Duodenal mucosa (tissue), 2 donors: Measurements from ENCODE around the gene ASB2.

Experiments used
- H3K27ac ChIP-seq: one replicate; pipeline ENCODE4 v1.7.0; 2013; ENCODE audit warnings: low read depth, low read length
- H3K27me3 ChIP-seq, 2 donors: one replicate each; pipeline ENCODE4 v1.7.0; 2013; ENCODE audit warnings: low read length in 2 of 2, control low read depth in 1 of 2; ENCODE audit not compliant: insufficient read depth in 2 of 2, control insufficient read depth in 1 of 2
- H3K36me3 ChIP-seq, 2 donors: one replicate each; pipeline ENCODE4 v1.7.0; 2013; ENCODE audit warnings: low read length in 2 of 2, control low read depth in 1 of 2; ENCODE audit not compliant: insufficient read depth in 2 of 2, control insufficient read depth in 1 of 2
- H3K4me1 ChIP-seq, 2 donors: one replicate each; pipeline ENCODE4 v1.7.0; 2013; ENCODE audit warnings: low read length in 2 of 2, control low read depth in 1 of 2; ENCODE audit not compliant: insufficient read depth in 2 of 2, control insufficient read depth in 1 of 2
- H3K4me3 ChIP-seq, 2 donors: one replicate each; pipeline ENCODE4 v1.7.0; 2013; ENCODE audit warnings: low read length in 2 of 2, low read depth in 1 of 2
- H3K9ac ChIP-seq, 2 donors: one replicate each; pipeline ENCODE4 v1.7.0; 2013; ENCODE audit warnings: low read length in 2 of 2, low read depth in 1 of 2
- H3K9me3 ChIP-seq, 2 donors: one replicate each; pipeline ENCODE4 v1.7.0; 2013; ENCODE audit warnings: low read length in 2 of 2, control low read depth in 1 of 2; ENCODE audit not compliant: control insufficient read depth in 1 of 2

Gene ASB2

DNA sequence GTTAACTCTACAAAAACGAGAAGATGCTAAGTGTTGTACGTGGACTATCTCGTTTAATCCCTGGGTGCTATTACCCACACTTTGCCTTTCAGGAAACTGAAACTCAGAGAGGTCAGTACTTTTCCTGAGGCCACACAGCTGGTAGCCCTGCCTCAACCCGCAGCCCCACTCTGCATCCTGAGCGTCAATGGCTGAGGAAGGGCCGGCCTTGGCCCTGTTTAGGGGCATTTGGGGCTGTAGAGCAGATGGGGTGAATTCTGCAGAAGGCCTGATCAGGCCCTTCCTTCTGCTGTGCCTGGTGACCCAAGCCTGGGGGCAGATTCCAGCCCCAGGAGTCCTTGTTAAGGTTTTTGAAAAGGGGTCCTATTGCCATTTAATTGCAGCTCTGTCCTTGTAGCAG, 17.0 kb upstream of the ASB2 start:
- no peak overlapping the region for H3K27ac ChIP-seq
- H3K36me3 ChIP-seq, result no peaks in the 10 kb centered on the region
- H3K9ac ChIP-seq, result no peak overlapping the region
- H3K9me3 ChIP-seq, result no peaks in the 10 kb centered on the region
- no peaks in the 10 kb centered on the region for H3K4me1 ChIP-seq
- no peaks in the 10 kb centered on the region for H3K27me3 ChIP-seq
- no peak overlapping the region for H3K4me3 ChIP-seq

DNA sequence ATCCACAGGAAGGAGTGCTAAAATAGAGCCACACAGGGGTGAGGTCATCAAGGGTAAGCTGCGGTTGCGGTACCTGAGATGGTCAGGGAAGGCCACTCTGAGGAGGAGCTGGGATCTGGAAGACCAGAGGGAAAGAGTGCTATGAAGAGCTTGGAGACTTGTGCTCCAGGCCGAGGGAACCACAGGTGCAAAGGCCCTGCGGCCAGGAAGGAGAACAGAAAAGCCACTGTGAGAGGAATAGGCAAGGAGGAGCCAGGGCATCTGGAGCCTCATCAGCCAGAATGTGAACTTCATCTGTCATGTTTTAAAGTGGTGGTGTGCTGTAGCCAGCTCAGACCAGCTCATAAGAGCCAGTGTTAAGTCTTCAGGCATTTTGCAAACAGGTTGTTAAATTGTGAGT, 15.3 kb upstream of the ASB2 start:
- Histone ChIP-seq H3K4me1 (no peaks in the 10 kb centered on the region), H3K36me3 (no peaks in the 10 kb centered on the region), H3K27ac (no peak overlapping the region), H3K27me3 (no peaks in the 10 kb centered on the region), H3K9me3 (no peaks in the 10 kb centered on the region), H3K9ac (no peak overlapping the region), H3K4me3 (no peak overlapping the region)

DNA sequence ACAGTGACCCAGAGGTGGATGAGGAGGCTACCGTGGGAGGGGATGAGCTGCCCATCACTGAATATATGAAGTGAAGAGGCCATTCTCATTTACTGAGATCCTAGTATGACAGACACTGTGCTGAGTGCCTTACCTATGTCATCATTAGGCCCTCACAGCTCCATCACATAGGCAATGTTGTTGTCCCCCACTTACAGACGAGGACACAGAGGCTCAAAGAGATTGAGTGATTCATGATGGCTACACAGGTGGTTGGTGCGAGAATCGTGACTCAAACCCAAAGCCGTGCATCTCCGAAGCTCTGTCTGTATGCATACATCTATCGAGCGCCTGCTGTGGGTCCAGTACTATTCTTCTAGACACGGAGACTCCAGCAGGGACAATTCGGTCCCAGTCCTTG, 14.8 kb upstream of the ASB2 start:
- Histone ChIP-seq H3K27ac (no peak overlapping the region), H3K36me3 (no peaks in the 10 kb centered on the region), H3K27me3 (no peaks in the 10 kb centered on the region), H3K9ac (no peak overlapping the region), H3K9me3 (no peaks in the 10 kb centered on the region), H3K4me1 (no peaks in the 10 kb centered on the region), H3K4me3 (no peak overlapping the region)

DNA sequence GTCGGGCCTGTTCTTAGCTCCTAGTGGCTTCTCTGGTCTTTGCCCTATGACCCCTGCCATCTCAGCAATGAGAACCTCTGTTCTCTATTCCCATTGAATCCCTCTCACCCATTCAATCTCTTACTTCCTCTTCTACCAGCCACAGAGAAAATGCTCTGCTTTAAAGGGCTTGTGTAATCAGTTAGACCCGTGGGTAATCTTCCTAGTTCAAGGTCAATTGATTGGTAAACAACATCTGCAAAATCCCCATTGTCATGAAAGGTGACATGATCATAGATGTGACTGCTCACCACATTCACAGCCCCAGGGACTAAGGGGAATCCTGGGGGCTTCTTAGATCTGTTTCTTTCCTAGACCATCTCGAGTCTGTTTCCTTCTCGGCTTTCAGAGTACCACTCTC, 13.6 kb upstream of the ASB2 start:
- H3K9me3 ChIP-seq, result no peaks in the 10 kb centered on the region
- no peak overlapping the region for H3K4me3 ChIP-seq
- H3K27ac ChIP-seq, result no peak overlapping the region
- H3K4me1 ChIP-seq, result peaks cover 0 to 2% of the 10 kb centered on the region in 2 donors
- no peak overlapping the region for H3K9ac ChIP-seq
- no peaks in the 10 kb centered on the region for H3K27me3 ChIP-seq
- H3K36me3 ChIP-seq, result no peaks in the 10 kb centered on the region

DNA sequence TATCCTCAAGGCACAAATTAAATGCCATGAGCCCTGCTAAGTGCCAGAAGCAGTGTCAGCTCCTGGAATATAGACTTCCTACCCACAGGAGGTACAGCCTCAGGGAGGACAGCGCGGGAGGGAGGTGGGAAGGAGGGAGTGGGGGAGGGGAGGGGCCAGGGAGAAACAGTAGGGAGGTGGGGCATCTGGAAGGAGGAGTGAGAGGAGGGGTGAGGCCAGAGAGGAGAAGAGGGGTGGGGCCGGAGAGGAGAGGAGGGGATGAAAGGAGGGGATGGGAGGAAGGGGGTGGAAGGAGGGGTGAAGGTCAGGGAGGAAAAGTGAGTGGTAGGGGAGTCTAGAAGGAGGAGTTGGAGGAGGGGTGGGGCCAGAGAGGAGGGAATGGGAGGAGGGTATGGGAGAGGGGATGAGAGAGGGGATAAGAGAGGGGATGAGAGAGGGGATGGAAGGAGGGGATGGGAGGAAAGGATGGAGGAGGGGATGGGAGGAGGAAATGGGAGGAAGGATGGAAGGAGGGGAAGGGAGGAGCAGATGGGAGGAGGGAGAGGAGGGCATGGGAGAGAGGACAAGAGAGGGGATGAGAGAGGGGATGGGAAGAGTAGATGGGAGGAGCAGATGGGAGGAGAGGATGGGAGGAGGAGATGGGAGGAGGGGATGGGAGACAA, 11.6 kb upstream of the ASB2 start:
- peaks cover 0 to 4% of the 10 kb centered on the region in 2 donors for H3K4me1 ChIP-seq
- H3K9ac ChIP-seq, result no peak overlapping the region
- H3K4me3 ChIP-seq, result no peak overlapping the region

DNA sequence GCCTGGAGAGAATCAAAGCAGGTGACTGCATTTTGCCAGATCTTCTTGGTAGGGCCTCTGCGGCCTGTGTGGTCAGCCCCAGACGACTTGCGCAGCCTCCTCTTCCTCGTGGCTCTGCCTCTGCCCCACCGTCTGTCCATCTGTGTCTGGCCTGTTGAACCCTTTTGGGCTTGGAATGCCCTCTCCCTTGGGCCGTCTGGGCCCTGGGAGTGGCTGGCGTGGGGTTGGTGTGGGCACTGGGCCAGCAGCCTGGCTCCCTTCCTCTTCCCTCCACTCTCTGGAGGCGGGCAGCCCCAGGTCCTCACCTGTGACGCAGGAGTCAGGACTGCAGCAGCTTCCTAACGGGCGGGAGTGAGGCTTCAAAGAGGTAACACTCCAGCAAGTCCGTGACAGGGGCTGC, 11.0 kb upstream of the ASB2 start:
- Histone ChIP-seq H3K36me3 (no peaks in the 10 kb centered on the region), H3K9me3 (no peaks in the 10 kb centered on the region), H3K4me3 (no peak overlapping the region), H3K4me1 (peaks cover 0 to 4% of the 10 kb centered on the region in 2 donors), H3K27me3 (no peaks in the 10 kb centered on the region), H3K27ac (no peak overlapping the region), H3K9ac (no peak overlapping the region)

More for the DNA sequence above, 11.6 kb upstream of the ASB2 start:
- H3K27ac ChIP-seq, result no peak overlapping the region
- H3K27me3 ChIP-seq, result no peaks in the 10 kb centered on the region
- H3K36me3 ChIP-seq, result no peaks in the 10 kb centered on the region
- H3K9me3 ChIP-seq, result no peaks in the 10 kb centered on the region

DNA sequence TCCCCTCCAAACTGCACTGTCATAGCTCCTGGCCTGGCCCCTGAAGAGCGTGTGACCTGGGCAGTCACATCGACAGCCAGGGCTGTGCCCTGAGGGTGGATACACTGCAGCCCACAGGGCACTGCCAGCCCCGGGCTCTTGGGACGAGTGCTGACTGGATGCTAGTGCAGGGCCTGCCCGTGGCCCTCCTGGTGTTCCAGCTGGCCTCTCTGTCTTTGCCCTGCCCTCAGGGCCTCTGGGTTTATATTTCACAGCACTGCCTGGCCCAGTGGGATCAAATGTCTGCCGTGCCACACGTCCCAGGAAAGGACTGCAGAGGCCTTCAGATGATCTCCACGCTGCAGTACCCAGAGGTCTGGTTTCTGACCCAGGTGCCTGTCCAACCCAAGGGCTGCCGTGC, 10.6 kb upstream of the ASB2 start:
- Histone ChIP-seq H3K4me3 (no peak overlapping the region), H3K27ac (no peak overlapping the region), H3K9me3 (no peaks in the 10 kb centered on the region), H3K36me3 (no peaks in the 10 kb centered on the region), H3K4me1 (peaks cover 0 to 4% of the 10 kb centered on the region in 2 donors), H3K9ac (no peak overlapping the region), H3K27me3 (no peaks in the 10 kb centered on the region)

GRCh38 chr14:93984987-93985410, 8.6 kb upstream of the ASB2 start:
- Histone ChIP-seq H3K36me3 (no peaks in the 10 kb centered on the region), H3K27me3 (no peaks in the 10 kb centered on the region), H3K9ac (no peak overlapping the region), H3K9me3 (no peaks in the 10 kb centered on the region), H3K27ac (no peak overlapping the region), H3K4me3 (no peak overlapping the region), H3K4me1 (peaks cover 0 to 9% of the 10 kb centered on the region in 2 donors)

DNA sequence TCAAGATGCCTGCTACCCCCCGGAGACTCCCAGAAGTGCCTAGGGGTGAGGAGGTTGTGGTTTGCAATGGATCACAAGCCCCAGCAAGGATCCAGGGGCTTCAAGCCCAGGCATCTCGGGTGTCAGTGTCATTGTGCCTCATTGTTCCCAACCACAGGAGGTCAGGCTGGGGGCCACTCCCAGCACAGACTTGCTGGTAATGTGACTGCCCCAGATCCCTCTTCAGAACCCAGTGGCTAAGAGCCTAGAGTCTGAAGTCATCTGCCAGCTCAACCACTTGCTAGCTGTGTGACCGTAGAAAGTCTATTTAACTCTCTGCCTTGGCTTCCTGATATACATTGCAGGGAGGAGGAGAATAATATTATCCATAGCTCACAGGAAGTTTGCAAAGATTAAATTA, 7.7 kb upstream of the ASB2 start:
- peaks cover 0 to 9% of the 10 kb centered on the region in 2 donors for H3K4me1 ChIP-seq
- no peak overlapping the region for H3K9ac ChIP-seq
- H3K36me3 ChIP-seq, result no peaks in the 10 kb centered on the region
- H3K9me3 ChIP-seq, result no peaks in the 10 kb centered on the region
- no peaks in the 10 kb centered on the region for H3K27me3 ChIP-seq
- H3K27ac ChIP-seq, result no peak overlapping the region
- H3K4me3 ChIP-seq, result no peak overlapping the region

DNA sequence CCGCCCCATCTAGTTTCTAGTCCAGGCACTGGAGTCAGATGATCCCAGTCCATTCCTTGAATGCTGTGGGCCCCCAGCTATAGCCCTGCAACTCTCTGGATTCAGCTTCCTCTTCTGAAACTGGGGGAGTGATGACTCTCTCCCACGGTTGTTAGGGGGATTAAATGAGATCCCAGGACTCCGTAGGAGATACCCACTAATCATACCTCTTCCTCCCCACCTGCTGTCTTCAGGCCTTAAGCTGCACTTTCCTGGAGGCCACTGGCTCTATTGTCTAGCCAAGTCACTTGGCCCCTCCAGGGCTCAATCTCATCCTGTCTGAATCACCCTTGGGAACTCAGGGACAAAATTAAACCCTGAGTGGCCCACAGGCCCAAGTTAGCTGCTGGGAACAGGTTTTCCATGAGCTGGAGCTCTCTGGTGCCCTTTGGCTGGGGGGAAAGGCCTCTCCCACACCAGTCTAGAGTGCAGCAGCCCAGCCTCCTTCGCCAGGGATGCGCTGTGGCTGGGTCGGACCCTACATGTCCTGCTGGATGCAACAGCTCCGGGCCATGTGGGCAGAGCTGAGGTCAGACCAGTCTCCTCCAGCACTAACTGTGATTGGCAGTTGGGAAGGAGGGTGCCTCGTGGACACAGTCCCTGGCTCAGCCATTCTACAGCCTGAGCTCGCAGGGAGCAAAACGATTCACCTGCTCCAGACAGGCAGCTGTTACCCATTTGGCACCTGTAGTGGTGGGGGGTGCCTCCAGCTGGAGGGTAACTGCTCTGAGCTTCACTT, 6.0 kb upstream of the ASB2 start:
- peaks cover 8 to 16% of the 10 kb centered on the region in 2 donors for H3K4me1 ChIP-seq
- no peak overlapping the region for H3K4me3 ChIP-seq
- H3K9ac ChIP-seq, result no peak overlapping the region
- H3K9me3 ChIP-seq, result no peaks in the 10 kb centered on the region
- no peak overlapping the region for H3K27ac ChIP-seq
- no peaks in the 10 kb centered on the region for H3K27me3 ChIP-seq
- H3K36me3 ChIP-seq, result no peaks in the 10 kb centered on the region
